ENCODE results near the gene RABGAP1L. TPM values are rescaled to one million over a fixed set of nuclear protein-coding genes. Genes with fewer than 3 reads are reported as not detected.
"Not testable (repeated sequence)": the region's sequence is repeated elsewhere in the genome, so short reads cannot be mapped to it uniquely, and the experiment has no call there.

RABGAP1L gene
- total RNA-seq, 1 experiment from 2014 or later = 76.9 TPM

DNA sequence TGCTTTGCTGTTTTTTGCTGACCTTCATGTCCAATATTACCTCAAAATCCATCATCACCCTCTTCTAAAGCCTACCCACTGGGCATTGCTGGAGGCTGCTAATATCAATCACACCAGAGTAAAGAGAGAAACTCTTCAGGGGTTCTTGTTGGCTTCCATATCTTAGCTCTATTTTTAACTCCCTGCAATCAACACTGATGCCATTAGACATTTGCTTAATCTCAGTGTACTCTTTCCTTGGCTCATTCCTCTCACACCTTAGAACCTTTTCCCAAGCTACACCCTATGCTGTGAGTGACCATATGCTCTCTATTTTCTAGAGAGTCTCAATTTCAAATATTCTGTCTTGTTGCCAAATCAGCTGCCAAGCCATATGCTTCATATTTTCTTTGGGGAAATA lies 40.6 kb upstream of the RABGAP1L start:
- no peak for ATAC-seq
- H3K36me3 Mint-ChIP-seq = no peaks in the 10 kb centered on the region; the same call in 1 of the 2 replicates
- no peak overlapping the region for H3K27ac Mint-ChIP-seq
- no peak for DNase-seq (ENCODE audit: low spot score)
- peaks cover 2% of the 10 kb centered on the region; the same call in 1 of the 2 replicates for H3K27me3 Mint-ChIP-seq (ENCODE audit: low read depth)
- ChIA-PET CTCF (no interaction called here), POLR2A (interaction anchor here (0.6 kb wide), 1 partner anchor 129 kb away, joined by 6 read pairs; no protein-coding TSS in a partner anchor)
- no peaks in the 10 kb centered on the region for H3K4me1 Mint-ChIP-seq
- TF ChIP-seq, protein P1, sequence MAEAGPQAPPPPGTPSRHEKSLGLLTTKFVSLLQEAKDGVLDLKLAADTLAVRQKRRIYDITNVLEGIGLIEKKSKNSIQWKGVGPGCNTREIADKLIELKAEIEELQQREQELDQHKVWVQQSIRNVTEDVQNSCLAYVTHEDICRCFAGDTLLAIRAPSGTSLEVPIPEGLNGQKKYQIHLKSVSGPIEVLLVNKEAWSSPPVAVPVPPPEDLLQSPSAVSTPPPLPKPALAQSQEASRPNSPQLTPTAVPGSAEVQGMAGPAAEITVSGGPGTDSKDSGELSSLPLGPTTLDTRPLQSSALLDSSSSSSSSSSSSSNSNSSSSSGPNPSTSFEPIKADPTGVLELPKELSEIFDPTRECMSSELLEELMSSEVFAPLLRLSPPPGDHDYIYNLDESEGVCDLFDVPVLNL (CRISPR knock-in tag; IDR thresholded peaks at IDR 0.05; ENCODE audit: borderline replicate concordance, low read depth) = no peak
- TF ChIP-seq, protein P2, sequence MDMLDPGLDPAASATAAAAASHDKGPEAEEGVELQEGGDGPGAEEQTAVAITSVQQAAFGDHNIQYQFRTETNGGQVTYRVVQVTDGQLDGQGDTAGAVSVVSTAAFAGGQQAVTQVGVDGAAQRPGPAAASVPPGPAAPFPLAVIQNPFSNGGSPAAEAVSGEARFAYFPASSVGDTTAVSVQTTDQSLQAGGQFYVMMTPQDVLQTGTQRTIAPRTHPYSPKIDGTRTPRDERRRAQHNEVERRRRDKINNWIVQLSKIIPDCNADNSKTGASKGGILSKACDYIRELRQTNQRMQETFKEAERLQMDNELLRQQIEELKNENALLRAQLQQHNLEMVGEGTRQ (CRISPR knock-in tag; IDR thresholded peaks at IDR 0.05) = no peak
- TF ChIP-seq MXD4 (CRISPR knock-in tag; IDR thresholded peaks at IDR 0.05; ENCODE audit: borderline replicate concordance) = no peak
- TF ChIP-seq, protein P3, sequence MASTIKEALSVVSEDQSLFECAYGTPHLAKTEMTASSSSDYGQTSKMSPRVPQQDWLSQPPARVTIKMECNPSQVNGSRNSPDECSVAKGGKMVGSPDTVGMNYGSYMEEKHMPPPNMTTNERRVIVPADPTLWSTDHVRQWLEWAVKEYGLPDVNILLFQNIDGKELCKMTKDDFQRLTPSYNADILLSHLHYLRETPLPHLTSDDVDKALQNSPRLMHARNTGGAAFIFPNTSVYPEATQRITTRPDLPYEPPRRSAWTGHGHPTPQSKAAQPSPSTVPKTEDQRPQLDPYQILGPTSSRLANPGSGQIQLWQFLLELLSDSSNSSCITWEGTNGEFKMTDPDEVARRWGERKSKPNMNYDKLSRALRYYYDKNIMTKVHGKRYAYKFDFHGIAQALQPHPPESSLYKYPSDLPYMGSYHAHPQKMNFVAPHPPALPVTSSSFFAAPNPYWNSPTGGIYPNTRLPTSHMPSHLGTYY (CRISPR knock-in tag; IDR thresholded peaks at IDR 0.05) = no peak
- no peak for TF ChIP-seq KAT7 (CRISPR knock-in tag; IDR thresholded peaks at IDR 0.05; ENCODE audit: borderline replicate concordance)
- TF ChIP-seq HMGA2 (CRISPR knock-in tag; IDR thresholded peaks at IDR 0.05) = no peak
- TF ChIP-seq FOXP1 (CRISPR knock-in tag; IDR thresholded peaks at IDR 0.05; ENCODE audit: borderline replicate concordance) = no peak
- no peak for TF ChIP-seq GABPB1 (CRISPR knock-in tag; IDR thresholded peaks at IDR 0.05)
- no peak for TF ChIP-seq ZNF423 (CRISPR knock-in tag; IDR thresholded peaks at IDR 0.05)
- TF ChIP-seq NFE2L1 (CRISPR knock-in tag; IDR thresholded peaks at IDR 0.05) = no peak
- TF ChIP-seq, protein P4, sequence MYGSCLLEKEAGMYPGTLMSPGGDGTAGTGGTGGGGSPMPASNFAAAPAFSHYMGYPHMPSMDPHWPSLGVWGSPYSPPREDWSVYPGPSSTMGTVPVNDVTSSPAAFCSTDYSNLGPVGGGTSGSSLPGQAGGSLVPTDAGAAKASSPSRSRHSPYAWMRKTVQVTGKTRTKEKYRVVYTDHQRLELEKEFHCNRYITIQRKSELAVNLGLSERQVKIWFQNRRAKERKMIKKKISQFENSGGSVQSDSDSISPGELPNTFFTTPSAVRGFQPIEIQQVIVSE (CRISPR knock-in tag; IDR thresholded peaks at IDR 0.05; ENCODE audit: borderline replicate concordance) = no peak
- TF ChIP-seq TEAD1 (CRISPR knock-in tag; IDR thresholded peaks at IDR 0.05) = no peak
- no peak for TF ChIP-seq ATF1 (CRISPR knock-in tag; IDR thresholded peaks at IDR 0.05)
- TF ChIP-seq CBFB (CRISPR knock-in tag; IDR thresholded peaks at IDR 0.05; ENCODE audit: low read depth) = no peak
- H3K9me3 Mint-ChIP-seq = peaks cover 11% of the 10 kb centered on the region
- no peak overlapping the region for H3K4me3 Mint-ChIP-seq

DNA sequence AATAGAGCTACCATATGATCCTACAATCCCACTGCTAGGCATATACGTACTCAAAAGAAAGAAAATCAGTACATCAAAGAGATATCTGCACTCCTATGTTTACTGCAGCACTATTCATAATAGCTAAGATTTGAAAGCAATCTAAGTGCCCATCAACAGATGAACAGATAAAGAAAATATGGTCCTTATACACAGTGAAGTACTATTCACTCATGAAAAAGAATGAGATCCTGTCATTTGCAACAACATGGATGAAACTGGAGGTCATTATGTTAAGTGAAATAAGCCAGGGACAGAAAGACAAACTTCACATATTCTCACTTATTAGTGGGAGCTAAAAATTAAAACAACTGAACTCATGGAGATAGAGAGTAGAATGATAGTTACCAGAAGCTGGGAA lies 37.0 kb upstream of the RABGAP1L start:
- H3K27me3 Mint-ChIP-seq (ENCODE audit: low read depth); H3K27ac Mint-ChIP-seq; DNase-seq (ENCODE audit: low spot score); H3K4me3 Mint-ChIP-seq; CTCF ChIA-PET; POLR2A ChIA-PET; H3K4me1 Mint-ChIP-seq; H3K36me3 Mint-ChIP-seq; ATAC-seq: not testable (repeated sequence)
- peaks cover 41% of the 10 kb centered on the region for H3K9me3 Mint-ChIP-seq

DNA sequence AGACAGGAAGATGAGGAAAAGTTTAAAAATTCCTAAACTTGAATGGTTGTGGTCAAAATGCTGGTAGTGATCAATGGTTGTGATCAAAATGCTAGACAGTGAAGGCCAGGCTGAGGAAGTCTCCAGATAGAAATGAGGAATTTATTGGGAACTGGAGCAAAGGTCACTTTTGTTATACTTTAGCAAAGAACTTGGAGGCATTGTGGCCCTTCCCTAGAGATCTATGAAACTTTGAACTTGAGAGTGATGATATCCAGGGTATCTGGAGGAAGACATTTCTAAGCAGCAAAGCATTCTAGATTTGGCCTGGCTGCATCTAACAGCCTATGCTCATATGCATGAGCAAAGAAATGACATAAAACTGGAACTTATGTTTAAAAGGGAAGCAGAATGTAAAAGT lies 35.5 kb upstream of the RABGAP1L start:
- no peak for TF ChIP-seq SP1 (CRISPR knock-in tag; conservative IDR thresholded peaks at IDR 0.05)
- no peak for TF ChIP-seq NFATC4 (CRISPR knock-in tag; IDR thresholded peaks at IDR 0.05)
- TF ChIP-seq, protein P5, sequence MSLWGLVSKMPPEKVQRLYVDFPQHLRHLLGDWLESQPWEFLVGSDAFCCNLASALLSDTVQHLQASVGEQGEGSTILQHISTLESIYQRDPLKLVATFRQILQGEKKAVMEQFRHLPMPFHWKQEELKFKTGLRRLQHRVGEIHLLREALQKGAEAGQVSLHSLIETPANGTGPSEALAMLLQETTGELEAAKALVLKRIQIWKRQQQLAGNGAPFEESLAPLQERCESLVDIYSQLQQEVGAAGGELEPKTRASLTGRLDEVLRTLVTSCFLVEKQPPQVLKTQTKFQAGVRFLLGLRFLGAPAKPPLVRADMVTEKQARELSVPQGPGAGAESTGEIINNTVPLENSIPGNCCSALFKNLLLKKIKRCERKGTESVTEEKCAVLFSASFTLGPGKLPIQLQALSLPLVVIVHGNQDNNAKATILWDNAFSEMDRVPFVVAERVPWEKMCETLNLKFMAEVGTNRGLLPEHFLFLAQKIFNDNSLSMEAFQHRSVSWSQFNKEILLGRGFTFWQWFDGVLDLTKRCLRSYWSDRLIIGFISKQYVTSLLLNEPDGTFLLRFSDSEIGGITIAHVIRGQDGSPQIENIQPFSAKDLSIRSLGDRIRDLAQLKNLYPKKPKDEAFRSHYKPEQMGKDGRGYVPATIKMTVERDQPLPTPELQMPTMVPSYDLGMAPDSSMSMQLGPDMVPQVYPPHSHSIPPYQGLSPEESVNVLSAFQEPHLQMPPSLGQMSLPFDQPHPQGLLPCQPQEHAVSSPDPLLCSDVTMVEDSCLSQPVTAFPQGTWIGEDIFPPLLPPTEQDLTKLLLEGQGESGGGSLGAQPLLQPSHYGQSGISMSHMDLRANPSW (CRISPR knock-in tag; conservative IDR thresholded peaks at IDR 0.05; ENCODE audit: low read depth) = no peak
- TF ChIP-seq, protein P6, sequence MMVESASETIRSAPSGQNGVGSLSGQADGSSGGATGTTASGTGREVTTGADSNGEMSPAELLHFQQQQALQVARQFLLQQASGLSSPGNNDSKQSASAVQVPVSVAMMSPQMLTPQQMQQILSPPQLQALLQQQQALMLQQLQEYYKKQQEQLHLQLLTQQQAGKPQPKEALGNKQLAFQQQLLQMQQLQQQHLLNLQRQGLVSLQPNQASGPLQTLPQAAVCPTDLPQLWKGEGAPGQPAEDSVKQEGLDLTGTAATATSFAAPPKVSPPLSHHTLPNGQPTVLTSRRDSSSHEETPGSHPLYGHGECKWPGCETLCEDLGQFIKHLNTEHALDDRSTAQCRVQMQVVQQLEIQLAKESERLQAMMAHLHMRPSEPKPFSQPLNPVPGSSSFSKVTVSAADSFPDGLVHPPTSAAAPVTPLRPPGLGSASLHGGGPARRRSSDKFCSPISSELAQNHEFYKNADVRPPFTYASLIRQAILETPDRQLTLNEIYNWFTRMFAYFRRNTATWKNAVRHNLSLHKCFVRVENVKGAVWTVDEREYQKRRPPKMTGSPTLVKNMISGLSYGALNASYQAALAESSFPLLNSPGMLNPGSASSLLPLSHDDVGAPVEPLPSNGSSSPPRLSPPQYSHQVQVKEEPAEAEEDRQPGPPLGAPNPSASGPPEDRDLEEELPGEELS (CRISPR knock-in tag; IDR thresholded peaks at IDR 0.05) = no peak
- no peak for TF ChIP-seq ZNF121 (CRISPR knock-in tag; IDR thresholded peaks at IDR 0.05)
- TF ChIP-seq ETV6 (CRISPR knock-in tag; IDR thresholded peaks at IDR 0.05) = no peak
- TF ChIP-seq ZNF671 (CRISPR knock-in tag; IDR thresholded peaks at IDR 0.05) = no peak
- TF ChIP-seq, protein P7, sequence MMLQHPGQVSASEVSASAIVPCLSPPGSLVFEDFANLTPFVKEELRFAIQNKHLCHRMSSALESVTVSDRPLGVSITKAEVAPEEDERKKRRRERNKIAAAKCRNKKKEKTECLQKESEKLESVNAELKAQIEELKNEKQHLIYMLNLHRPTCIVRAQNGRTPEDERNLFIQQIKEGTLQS (CRISPR knock-in tag; conservative IDR thresholded peaks at IDR 0.05) = no peak
- TF ChIP-seq ZNF317 (CRISPR knock-in tag; IDR thresholded peaks at IDR 0.05; ENCODE audit: borderline replicate concordance, low read depth) = no peak
- TF ChIP-seq IRF2 (CRISPR knock-in tag; IDR thresholded peaks at IDR 0.05; ENCODE audit: borderline replicate concordance, low read depth) = no peak
- Mint-ChIP-seq H3K4me3 (no peak overlapping the region), H3K27ac (no peak overlapping the region), H3K4me1 (no peaks in the 10 kb centered on the region), H3K9me3 (peaks cover 41% of the 10 kb centered on the region), H3K27me3 (ENCODE audit: low read depth) (peaks cover 4% of the 10 kb centered on the region), H3K36me3 (peaks cover 7% of the 10 kb centered on the region; the same call in 1 of the 2 replicates)
- CTCF ChIA-PET = interaction anchor here (1.1 kb wide), 1 partner anchor 9 kb away, joined by 4 read pairs; no protein-coding TSS in a partner anchor
- ATAC-seq (no peak), DNase-seq (ENCODE audit: low spot score) (no peak)
- POLR2A ChIA-PET = no interaction called here
